ENCODE results near the gene APC. TPM values are rescaled to one million over a fixed set of nuclear protein-coding genes. Genes with fewer than 3 reads are reported as not detected.

Gene APC
- total RNA-seq, 4 donors from 2014 or later, result 57.3 to 68.2 (median 65.5) TPM

GRCh38 chr5:112895682-112896081, 158.0 kb downstream of the APC start:
- TF ChIP-seq, protein P1, sequence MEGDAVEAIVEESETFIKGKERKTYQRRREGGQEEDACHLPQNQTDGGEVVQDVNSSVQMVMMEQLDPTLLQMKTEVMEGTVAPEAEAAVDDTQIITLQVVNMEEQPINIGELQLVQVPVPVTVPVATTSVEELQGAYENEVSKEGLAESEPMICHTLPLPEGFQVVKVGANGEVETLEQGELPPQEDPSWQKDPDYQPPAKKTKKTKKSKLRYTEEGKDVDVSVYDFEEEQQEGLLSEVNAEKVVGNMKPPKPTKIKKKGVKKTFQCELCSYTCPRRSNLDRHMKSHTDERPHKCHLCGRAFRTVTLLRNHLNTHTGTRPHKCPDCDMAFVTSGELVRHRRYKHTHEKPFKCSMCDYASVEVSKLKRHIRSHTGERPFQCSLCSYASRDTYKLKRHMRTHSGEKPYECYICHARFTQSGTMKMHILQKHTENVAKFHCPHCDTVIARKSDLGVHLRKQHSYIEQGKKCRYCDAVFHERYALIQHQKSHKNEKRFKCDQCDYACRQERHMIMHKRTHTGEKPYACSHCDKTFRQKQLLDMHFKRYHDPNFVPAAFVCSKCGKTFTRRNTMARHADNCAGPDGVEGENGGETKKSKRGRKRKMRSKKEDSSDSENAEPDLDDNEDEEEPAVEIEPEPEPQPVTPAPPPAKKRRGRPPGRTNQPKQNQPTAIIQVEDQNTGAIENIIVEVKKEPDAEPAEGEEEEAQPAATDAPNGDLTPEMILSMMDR (IDR thresholded peaks at IDR 0.05; ENCODE audit: low read depth), result no peak

Small RNA genes within 50 kb of the gene (small RNA-seq; reads per million reads assigned to genes)
- gene RNU6-482P, result not detected

Other genes starting within 250 kb of the APC start
- 100 to 1,000 TPM in 1 of 4 donors, 10 to 100 TPM in 3; 31.9 to 153 (median 55.0) TPM for gene SRP19, start 123.4 kb downstream of the APC start, total RNA-seq
- 100 to 1,000 TPM in 2 of 4 donors, 10 to 100 TPM in 2; 71.6 to 152 (median 110) TPM for gene REEP5, start 184.3 kb downstream of the APC start, total RNA-seq
- 10 to 100 TPM; 36.2 to 55.9 (median 36.7) TPM for gene DCP2, start 238.9 kb downstream of the APC start, total RNA-seq